Endometrial microvascular endothelial cells (primary cell): Measurements from ENCODE around the gene SLC39A1. TPM values are rescaled to one million over a fixed set of nuclear protein-coding genes. Genes with fewer than 3 reads are reported as not detected.

ENCODE experiments used
- in situ Hi-C: cut with HindIII; loops from 2 replicates; pipeline ENCODE4 v1.10.0; 2017; ENCODE audit warnings: low sequenced_read_pairs, low pct_unique_long_range_greater_than_20kb; ENCODE audit errors: inconsistent ontology term
- total RNA-seq: library from RNA; depleted of rRNA; stranded (reverse); fragments of >200 nt; gene quantifications from one replicate; pipeline ENCODE4 v1.2.3, GENCODE V29; 2015; ENCODE audit errors: inconsistent ontology term

SLC39A1 gene
- total RNA-seq, 1 donor from 2014 or later = 108 TPM

GRCh38 chr1:153958111-153958960 is 5.0 kb downstream of the SLC39A1 start, which contains the start of gene CRTC2:
Gene CRTC2 (minus strand): TSS chr1:153958612. CDS start chr1:153958497, 115 bp downstream.
- in situ Hi-C loops = no loop called here

DNA sequence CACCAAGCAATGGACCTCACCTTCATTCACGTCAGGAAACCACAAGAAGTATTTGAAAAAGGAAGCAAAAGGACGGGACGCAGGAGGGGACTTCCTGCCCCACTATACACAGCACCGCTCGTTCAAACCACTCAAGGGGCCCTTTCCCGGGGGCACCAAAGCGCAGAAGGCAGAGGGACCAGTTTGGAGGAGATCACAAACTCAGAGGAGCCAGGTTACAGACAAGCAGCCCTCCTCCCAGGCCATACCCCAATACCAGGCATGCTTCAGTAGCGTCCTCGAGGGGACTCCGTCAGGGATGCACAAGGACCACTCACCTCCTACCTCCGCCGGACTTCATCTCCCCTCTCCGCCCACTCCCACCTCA is 5.6 kb downstream of the SLC39A1 start:
- in situ Hi-C loops = no loop called here

DNA sequence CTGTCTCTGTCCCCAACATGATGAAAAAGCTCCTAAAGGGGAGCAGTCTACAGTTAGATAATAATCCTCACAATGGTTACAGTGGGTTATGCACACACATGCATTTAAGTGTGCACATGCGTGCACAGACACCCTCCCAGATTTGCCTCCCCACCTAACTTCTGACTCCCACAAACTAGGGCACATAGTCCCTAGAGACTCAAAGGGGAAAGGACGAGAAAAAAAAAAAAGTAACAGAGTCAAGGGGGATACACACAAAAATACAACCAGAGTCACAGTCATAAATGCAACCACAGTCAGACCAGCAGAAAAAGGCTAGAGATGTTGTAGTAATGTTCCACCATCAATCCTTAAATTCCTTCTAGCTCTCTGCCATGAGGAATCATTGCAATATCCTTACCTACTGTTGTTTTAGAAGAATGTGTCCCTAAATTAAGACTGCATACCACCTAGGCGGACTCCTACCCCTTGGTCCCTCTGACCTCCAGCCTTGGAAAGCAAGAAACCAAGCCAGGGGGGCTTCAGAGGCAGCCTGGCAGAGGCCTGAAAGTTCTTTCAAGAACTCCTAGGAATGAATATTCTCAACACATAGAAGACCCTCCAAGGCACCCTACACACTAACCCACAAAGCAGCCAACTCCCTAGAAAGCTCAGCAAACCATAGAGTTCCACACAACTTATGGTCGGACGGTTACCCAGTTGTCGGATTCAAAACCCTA is 6.2 kb downstream of the SLC39A1 start:
- in situ Hi-C loops = no loop called here

DNA sequence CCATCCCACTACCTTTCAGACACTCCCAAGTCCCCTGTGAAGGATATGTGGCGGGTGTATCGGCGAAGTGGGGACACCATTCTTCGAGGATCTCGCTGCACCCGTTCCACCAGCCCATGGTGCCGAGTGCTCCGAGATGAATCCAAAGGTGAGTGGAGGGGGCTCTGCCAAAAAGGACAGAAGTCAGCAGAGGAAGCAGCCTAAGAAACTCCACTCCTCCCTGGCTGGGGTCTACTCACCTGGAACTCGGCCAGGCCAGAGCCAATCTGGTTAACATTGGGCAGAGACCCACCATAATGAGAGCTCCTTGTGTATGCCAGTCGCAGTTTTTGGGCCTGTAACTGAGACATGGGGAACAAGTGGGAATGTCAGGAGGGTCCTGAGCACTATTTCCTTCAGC is 8.5 kb downstream of the SLC39A1 start:
- in situ Hi-C loops = no loop called here

DNA sequence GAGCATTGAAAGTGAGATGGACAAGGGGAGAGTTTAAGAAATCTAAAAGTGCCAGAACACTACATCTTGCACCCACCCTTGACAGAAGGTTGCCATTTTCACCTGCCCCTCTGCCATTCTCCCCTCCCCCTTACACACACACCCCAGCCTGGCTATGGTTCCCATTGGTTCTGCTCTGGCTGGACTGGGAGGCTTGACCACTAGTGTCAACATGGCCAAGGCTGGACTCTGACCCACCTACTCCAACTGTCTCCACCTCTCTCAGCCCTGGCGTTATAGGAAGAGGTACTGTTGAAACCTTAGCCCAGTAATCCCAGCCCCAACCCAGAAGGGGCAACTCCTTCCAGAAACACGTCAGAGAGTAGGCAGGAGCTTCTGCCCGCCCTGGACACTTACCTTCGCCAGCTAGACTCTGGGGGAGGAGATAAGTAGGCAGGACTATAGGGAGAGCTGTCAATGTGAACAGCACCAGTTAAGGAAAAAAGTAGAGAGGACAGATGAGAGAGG is 9.4 kb downstream of the SLC39A1 start:
- in situ Hi-C loops = no loop called here

GRCh38 chr1:153951801-153952200 is 11.5 kb downstream of the SLC39A1 start:
- in situ Hi-C loops = no loop called here

GRCh38 chr1:153951183-153951582 is 12.2 kb downstream of the SLC39A1 start:
- in situ Hi-C loops = no loop called here

DNA sequence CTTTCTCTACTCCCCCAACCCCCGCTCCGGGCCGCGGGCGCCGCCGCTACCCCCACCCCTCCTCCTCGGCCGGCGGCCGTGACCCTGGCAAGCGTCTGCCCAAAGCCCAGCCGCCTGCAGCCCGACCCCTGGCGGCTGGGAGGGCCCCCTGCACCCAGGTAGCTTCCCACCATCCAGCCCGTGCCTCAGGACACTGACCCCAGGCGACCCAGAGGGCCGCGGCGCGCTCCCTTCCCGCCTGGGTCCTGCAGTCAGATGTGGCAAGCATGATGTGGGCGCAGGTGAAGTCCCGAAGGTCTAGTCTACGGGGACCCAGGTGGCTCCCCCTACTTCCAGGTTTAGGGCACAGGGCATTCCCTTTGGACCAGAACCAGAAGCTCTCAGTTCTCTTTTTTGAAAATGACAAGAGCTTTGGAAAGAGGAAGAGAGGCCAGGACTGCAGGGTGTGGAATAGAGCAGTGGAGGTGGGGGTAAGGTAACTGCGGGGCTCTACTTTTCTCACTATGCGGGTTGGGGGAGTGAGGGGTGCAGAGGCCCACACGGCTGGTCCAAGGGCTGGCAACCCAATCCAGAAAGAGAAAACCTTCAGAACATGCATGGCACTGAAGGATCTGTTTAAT is 16.6 kb downstream of the SLC39A1 start, which contains the start of gene DENND4B:
Gene DENND4B, minus strand, starts transcription at position 97 of the 620 bp plus-strand sequence. CDS start 2,344 bp downstream, outside the sequence.
- in situ Hi-C loops = no loop called here

DNA sequence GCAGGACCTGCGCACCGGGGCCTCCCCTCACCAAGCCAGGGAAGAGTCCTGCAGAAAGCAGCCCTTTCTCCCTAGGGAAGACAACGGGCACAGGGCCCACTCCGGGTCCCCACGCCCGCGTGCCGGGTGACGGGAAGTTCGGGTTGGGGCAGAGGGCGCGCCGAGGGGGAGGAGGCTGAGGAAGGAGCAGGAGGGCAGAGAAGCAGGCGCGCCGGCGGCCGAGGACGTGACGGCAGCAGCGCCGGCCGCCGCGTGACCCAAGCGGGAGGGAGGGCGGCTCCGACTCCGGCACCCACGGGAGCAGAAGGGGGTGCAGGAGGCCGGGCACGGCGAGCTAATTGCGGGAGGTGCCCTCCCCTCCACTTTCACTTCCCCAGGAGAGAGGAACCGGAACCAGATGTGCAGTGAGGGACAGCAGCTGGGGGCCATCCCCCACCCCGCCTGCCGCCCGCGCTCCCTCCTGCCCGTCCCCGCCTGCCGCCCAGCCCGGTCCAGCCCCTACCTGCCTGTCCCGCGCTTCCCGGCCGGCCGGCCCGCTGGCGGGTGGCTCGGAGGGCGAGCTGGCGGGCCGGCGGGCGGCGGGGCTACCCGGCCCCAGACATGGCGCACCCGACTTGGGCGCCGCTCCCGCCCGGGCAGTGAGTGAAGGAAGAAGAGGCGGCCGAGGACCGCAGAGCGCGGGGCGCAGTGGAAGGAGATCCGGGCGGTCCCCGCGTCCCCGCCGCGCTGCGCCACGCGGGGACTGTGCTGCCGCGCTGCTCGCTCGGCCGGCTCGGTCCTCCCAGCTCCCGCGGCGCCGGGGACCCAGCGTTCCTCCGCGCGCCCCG is 17.3 kb downstream of the SLC39A1 start:
- in situ Hi-C loops = no loop called here

DNA sequence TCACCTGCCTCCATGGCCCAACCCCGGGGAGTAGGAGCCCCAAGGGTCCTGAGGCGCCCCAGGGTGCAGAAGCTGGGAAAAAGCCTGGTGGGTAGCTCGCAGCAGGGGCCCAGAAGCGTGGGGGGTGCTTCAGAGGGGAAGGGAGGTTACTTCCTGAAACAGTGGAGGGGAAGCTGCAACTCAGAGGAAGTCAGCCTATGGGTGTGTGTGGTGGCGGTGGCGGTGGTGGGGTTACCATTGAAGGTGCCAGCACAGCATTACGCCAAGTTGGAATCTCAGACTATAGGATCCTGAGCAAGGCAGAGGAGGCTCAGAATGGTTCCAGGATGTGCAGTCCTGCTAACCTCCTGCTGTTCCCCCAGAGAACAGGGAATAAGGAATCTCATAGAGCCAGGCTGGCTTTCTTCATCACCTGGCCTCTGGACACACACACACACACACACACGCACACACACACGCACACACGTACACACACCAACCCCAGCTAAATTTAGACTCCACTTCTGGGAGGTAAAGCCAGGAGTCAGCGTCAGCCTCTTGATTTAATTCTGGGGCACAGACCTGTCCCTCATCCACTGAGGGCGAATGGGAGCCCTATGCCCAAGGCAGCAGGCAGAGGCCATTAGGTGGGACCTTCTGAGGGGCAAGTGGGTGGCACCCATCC is 18.1 kb downstream of the SLC39A1 start:
- in situ Hi-C loops = no loop called here

- in situ Hi-C loops = no loop called here
Observed at GRCh38 chr1:153944827-153945117, 18.6 kb downstream of the SLC39A1 start.

DNA sequence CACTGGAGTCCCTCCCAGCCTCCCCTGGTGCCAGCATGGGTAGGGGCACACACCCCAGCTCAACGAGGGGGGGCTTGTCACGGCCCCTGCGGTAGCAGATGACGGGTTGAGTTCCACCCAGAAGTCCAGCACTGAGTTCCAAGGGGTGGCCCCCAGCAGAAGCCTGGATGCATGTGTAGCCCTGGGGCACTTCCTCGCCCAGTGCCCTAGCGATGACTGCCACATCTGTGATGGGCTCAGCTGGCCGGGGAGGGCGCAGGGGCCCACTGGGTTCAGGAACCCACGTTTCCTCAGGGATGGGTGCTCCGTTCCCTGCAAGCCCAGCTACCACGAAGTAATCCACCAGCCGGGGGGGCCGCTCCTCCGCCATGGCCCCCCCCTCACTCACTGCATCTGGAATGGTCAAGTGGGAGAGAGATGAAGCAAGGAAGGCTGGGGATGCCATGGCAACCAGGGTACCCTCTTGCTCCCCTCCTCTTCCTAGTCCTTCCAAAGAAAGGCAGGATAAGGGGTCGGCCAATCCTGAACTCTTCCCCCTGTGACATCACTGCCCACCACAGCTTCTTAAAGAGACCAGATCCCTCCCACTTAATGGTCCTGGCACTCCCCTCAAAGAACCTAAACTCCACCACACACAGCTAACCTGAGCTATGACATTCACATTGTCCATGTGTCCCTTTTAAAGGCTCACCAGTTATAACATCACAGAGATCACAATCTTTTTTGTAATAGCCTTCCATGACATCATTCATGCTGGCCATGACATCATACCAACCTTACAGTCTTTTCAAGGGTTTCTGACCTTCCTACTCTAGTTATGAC is 19.1 kb downstream of the SLC39A1 start:
- in situ Hi-C loops = no loop called here

DNA sequence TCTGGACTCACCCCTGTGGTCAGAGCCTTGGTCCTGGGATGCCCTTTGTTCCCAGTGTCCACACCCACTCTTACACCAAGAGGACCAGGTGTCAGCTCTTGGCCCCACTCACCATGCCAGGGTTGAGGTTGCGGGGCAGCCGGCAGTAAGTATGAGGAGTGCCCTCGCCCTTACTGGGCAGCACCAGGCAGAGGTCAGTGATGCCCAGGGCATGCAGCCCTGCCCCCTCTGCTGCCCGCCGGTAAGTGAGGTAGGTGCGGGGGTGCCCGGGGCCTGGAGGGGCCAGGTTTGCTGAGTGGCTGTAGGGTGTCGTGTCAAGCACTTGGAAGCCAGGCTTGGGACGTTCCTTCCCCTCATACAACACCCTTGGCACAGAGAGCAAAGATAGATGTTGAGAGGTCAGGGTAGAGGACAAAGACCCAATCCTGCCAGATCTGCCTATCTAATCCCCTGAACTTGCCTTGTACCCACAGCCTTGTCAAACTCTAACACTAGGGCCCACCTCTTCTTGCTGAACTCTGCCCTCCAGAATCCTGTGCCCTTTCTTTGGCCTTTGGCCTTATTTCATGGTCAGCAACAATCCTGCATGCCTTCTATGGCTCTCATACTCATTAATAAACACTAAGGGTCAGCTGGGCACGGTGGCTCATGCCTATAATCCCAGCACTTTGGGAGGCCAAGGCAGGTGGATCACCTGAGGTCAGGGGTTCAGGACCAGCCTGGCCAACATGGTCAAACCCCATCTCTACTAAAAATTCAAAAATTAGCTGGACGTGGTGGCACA is 20.4 kb downstream of the SLC39A1 start:
- in situ Hi-C loops = no loop called here

DNA sequence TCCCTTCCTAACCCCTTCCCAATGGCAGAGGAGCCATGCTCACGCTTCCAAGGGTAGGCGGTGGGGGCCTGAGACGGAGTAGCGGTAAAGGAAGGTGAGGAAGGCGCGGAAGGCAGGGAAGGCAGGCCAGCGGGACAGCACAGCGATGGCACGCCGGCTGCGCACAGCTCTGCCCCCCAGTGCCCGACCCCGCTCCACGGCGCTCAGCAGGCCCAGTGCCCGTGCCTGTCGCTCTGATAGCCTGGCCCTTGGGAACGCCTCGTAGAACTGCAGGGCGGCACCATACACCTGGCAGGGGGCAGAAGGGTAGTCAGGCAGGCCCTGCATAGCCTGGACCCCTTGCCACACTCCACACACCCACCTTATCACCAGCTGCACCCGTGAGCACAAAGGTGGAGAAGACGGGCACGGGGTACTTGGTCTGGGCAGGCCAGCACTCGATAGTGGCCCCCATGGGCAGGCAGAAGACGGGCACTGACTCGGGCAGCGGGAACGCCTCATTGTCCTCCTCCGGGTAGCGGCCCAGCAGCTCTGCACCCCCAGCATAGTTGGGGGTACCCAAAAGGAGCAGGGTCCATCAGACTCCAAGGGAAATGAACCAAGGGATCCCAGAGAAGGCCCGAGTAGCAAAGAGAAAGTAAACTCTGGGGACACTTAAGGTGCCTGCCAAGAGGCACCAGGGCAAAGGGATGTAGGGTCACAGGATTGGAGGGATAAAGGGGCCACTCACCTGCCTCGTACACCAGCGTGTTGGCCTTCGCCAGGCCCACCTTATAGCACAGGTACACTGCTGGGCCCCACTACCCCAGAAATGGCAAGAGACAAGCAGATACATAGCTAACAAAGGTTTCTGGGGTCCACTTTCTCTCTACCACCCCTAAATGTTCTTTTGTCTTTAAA is 21.3 kb downstream of the SLC39A1 start:
- in situ Hi-C loops = no loop called here

- in situ Hi-C loops = no loop called here
Observed at GRCh38 chr1:153940756-153941155, 22.6 kb downstream of the SLC39A1 start.

DNA sequence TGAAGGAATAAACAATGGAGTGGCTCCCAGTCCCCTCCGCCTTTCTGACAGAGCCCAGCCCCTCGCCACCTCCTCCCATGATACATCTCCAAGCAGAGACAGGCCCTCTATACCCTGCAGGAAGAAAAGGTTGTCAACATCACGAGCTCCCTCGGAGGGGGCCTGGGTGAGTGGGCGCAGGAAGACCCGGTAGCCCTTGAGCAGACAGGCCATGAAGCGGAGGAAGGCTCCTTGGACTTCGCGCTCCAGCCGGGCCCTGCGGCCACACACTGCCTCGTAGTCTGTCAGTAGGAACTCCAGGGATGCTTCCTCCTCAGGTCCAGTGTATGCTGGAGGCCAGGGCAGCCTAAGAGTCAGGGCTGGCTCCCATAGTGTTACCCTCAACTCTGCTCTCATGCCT is 23.9 kb downstream of the SLC39A1 start:
- in situ Hi-C loops = no loop called here
